ENCODE data around the gene SPATA9. TPM values are rescaled to one million over a fixed set of nuclear protein-coding genes. Genes with fewer than 3 reads are reported as not detected.

Gene SPATA9
- total and polyA plus RNA-seq, 9 of the 15 experiments (the other 6 are each of a cell fraction or from before 2014, with no cell fraction given) = 0.16 to 5.5 (median 0.39) TPM; not detected in 3

DNA sequence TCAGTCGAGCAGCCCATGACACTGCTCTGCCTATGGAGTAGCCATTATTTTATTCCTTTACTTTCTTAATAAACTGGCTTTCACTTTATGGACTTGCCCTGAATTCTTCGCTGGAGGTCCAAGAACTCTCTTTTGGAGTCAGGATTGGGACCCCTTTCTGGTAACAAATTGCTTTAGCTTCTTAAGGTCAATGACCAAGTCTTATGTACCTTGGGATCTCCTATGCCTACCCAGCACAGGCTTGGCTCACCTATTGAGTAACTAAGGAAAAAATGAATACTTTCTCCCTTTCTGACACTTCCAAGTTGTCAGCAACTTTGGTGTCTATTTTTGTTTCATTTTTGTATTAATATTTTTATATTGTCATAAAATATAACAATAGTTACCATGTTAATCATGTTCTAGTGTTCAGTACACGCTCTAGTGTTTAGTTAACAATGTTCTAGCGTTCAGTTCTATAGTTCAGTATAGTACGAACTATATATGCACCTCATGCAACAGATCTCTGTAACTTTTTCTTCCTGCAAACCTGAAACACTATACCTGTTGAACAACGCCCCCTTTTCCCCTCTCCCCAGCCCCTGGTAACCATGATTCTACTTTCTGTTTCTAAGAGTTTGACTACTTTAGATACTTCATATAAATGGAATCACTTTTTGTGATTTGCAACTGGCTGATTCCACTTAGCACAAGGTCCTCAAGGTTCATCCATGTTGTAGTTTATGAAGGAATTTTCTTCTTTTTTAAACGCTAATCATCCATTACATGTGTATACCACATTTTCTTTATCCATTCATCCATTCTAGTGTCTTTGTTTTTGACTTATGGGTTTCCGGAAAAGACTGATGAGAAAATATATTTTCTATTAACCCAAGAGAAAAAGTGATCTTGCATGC, 46.6 kb upstream of the SPATA9 start (continued):
- no peak for TF ChIP-seq SRSF9 (IDR thresholded peaks at IDR 0.05; ENCODE audit: borderline replicate concordance, low read depth, low read length)
- 0 out of 2 replicates have a peak, but pooled peaks have one; percentile 7 for TF ChIP-seq PHTF2 (CRISPR knock-in tag; IDR thresholded peaks at IDR 0.05)
- TF ChIP-seq ZBTB8A (IDR thresholded peaks at IDR 0.05; ENCODE audit: partially characterized antibody) = no peak
- no peak for TF ChIP-seq TCF3 (CRISPR knock-in tag; IDR thresholded peaks at IDR 0.05)
- peak; percentile 54; the same call in 1 of the 2 replicates for TF ChIP-seq KLF10 (CRISPR knock-in tag; IDR thresholded peaks at IDR 0.05)
- TF ChIP-seq XRCC3 (IDR thresholded peaks at IDR 0.05) = peak; percentile 49; the same call in 1 of the 2 replicates
- TF ChIP-seq, protein P1, sequence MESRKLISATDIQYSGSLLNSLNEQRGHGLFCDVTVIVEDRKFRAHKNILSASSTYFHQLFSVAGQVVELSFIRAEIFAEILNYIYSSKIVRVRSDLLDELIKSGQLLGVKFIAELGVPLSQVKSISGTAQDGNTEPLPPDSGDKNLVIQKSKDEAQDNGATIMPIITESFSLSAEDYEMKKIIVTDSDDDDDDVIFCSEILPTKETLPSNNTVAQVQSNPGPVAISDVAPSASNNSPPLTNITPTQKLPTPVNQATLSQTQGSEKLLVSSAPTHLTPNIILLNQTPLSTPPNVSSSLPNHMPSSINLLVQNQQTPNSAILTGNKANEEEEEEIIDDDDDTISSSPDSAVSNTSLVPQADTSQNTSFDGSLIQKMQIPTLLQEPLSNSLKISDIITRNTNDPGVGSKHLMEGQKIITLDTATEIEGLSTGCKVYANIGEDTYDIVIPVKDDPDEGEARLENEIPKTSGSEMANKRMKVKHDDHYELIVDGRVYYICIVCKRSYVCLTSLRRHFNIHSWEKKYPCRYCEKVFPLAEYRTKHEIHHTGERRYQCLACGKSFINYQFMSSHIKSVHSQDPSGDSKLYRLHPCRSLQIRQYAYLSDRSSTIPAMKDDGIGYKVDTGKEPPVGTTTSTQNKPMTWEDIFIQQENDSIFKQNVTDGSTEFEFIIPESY (CRISPR knock-in tag; IDR thresholded peaks at IDR 0.05) = no peak
- TF ChIP-seq DIDO1 (tag; IDR thresholded peaks at IDR 0.05; ENCODE audit: low read depth) = no peak
- no peak for TF ChIP-seq KDM4B (IDR thresholded peaks at IDR 0.05; ENCODE audit: borderline replicate concordance in 2 of 2, low read depth in 1 of 2)
- TF ChIP-seq SMAD3 (CRISPR knock-in tag; conservative IDR thresholded peaks at IDR 0.05) = peak; percentile 72; the same call in 1 of the 2 replicates
- TF ChIP-seq, protein P2, sequence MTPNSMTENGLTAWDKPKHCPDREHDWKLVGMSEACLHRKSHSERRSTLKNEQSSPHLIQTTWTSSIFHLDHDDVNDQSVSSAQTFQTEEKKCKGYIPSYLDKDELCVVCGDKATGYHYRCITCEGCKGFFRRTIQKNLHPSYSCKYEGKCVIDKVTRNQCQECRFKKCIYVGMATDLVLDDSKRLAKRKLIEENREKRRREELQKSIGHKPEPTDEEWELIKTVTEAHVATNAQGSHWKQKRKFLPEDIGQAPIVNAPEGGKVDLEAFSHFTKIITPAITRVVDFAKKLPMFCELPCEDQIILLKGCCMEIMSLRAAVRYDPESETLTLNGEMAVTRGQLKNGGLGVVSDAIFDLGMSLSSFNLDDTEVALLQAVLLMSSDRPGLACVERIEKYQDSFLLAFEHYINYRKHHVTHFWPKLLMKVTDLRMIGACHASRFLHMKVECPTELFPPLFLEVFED (CRISPR knock-in tag; conservative IDR thresholded peaks at IDR 0.05) = peak; percentile 76
- peak; percentile 32 for TF ChIP-seq EP400 (IDR thresholded peaks at IDR 0.05)
- TF ChIP-seq, protein P3, sequence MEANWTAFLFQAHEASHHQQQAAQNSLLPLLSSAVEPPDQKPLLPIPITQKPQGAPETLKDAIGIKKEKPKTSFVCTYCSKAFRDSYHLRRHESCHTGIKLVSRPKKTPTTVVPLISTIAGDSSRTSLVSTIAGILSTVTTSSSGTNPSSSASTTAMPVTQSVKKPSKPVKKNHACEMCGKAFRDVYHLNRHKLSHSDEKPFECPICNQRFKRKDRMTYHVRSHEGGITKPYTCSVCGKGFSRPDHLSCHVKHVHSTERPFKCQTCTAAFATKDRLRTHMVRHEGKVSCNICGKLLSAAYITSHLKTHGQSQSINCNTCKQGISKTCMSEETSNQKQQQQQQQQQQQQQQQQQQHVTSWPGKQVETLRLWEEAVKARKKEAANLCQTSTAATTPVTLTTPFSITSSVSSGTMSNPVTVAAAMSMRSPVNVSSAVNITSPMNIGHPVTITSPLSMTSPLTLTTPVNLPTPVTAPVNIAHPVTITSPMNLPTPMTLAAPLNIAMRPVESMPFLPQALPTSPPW (CRISPR knock-in tag; IDR thresholded peaks at IDR 0.05) = no peak; the same call in 1 of the 2 replicates
- TF ChIP-seq SRSF1 (IDR thresholded peaks at IDR 0.05; ENCODE audit: low read depth, low read length) = no peak
- TF ChIP-seq NR1H2 (CRISPR knock-in tag; IDR thresholded peaks at IDR 0.05) = no peak
- no peak for TF ChIP-seq MAFG (tag; conservative IDR thresholded peaks at IDR 0.05)
- TF ChIP-seq, protein P4, sequence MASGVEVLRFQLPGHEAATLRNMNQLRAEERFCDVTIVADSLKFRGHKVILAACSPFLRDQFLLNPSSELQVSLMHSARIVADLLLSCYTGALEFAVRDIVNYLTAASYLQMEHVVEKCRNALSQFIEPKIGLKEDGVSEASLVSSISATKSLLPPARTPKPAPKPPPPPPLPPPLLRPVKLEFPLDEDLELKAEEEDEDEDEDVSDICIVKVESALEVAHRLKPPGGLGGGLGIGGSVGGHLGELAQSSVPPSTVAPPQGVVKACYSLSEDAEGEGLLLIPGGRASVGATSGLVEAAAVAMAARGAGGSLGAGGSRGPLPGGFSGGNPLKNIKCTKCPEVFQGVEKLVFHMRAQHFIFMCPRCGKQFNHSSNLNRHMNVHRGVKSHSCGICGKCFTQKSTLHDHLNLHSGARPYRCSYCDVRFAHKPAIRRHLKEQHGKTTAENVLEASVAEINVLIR (CRISPR knock-in tag; IDR thresholded peaks at IDR 0.05) = no peak
- TF ChIP-seq NFXL1 (CRISPR knock-in tag; IDR thresholded peaks at IDR 0.05) = no peak
- peak; percentile 64; the same call in 1 of the 2 replicates for TF ChIP-seq ZFP30 (CRISPR knock-in tag; IDR thresholded peaks at IDR 0.05; ENCODE audit: borderline replicate concordance)
- TF ChIP-seq FIP1L1 (IDR thresholded peaks at IDR 0.05; ENCODE audit: low read depth, low read length, poor library complexity, severe bottlenecking) = peak; percentile 61
